Activated effector memory CD4-positive, alpha-beta T cell treated with anti-CD3 and anti-CD28 coated beads, Interleukin-2, amount 50 U/mL, for 16 hours (primary cell): Measurements from ENCODE around the gene CELA2A.
"Not testable (repeated sequence)": the region's sequence is repeated elsewhere in the genome, so short reads cannot be mapped to it uniquely, and the experiment has no call there.

ENCODE experiments used
- DNase-seq: peaks from one replicate; pipeline ENCODE4 v3.0.0-alpha.2; 2020

The CELA2A gene

GRCh38 chr1:15445390-15446122 is 11.0 kb upstream of the CELA2A start:
- no peak for DNase-seq

- DNase-seq: no peak
Observed at GRCh38 chr1:15446212-15446611, 10.3 kb upstream of the CELA2A start.

GRCh38 chr1:15448877-15449462 is 7.6 kb upstream of the CELA2A start:
- no peak for DNase-seq

GRCh38 chr1:15449567-15449966 is 7.0 kb upstream of the CELA2A start:
- no peak for DNase-seq

GRCh38 chr1:15451014-15451722 is 5.4 kb upstream of the CELA2A start:
- no peak for DNase-seq

- no peak for DNase-seq
Observed at GRCh38 chr1:15452216-15452615, 4.3 kb upstream of the CELA2A start.

GRCh38 chr1:15452866-15453571 is 3.5 kb upstream of the CELA2A start:
- no peak for DNase-seq

GRCh38 chr1:15453734-15454133 is 2.8 kb upstream of the CELA2A start:
- DNase-seq: no peak

GRCh38 chr1:15454256-15454655 is 2.3 kb upstream of the CELA2A start:
- no peak for DNase-seq

GRCh38 chr1:15455522-15455921 is 1.0 kb upstream of the CELA2A start:
- no peak for DNase-seq

- DNase-seq: no peak
Observed at GRCh38 chr1:15457585-15457984, 1.1 kb downstream of the CELA2A start.

- not testable (repeated sequence) for DNase-seq
Observed at GRCh38 chr1:15458388-15458787, 1.9 kb downstream of the CELA2A start.

- no peak for DNase-seq
Observed at GRCh38 chr1:15459771-15460707, 3.5 kb downstream of the CELA2A start.

- DNase-seq: no peak
Observed at GRCh38 chr1:15460708-15461095, 4.2 kb downstream of the CELA2A start.

GRCh38 chr1:15463064-15463800 is 6.7 kb downstream of the CELA2A start:
- DNase-seq: not testable (repeated sequence)

- DNase-seq: not testable (repeated sequence)
Observed at GRCh38 chr1:15463926-15464322, 7.4 kb downstream of the CELA2A start.

- no peak for DNase-seq
Observed at GRCh38 chr1:15465674-15466073, 9.1 kb downstream of the CELA2A start.

- DNase-seq: not testable (repeated sequence)
Observed at GRCh38 chr1:15466955-15467625, 10.6 kb downstream of the CELA2A start.

- no peak for DNase-seq
Observed at GRCh38 chr1:15468145-15468544, 11.6 kb downstream of the CELA2A start.

GRCh38 chr1:15469361-15469760 is 12.8 kb downstream of the CELA2A start:
- no peak for DNase-seq
